Left ventricle myocardium superior (tissue), 1 donor: ENCODE measurements around the gene INPP5K. TPM values are rescaled to one million over a fixed set of nuclear protein-coding genes. Genes with fewer than 3 reads are reported as not detected.
"Not testable (repeated sequence)": the region's sequence is repeated elsewhere in the genome, so short reads cannot be mapped to it uniquely, and the experiment has no call there.

Experiments
- ATAC-seq: fragments of 200-7000 bp; cut with Tn5 transposase; one replicate; pipeline ENCODE4 v1.9.1; 2020; ENCODE audit warnings: mild to moderate bottlenecking, moderate library complexity
- DNase-seq: peaks from one replicate; pipeline ENCODE4 v3.0.0-alpha.2; 2020
- intact Hi-C: fragments of 100-400 bp; cut with micrococcal nuclease; formaldehyde crosslinking; loops from one replicate; pipeline ENCODE4 v1.11.0; 2022
- long read RNA-seq: library from polyadenylated mRNA; unstranded; transcript quantifications from one replicate; pipeline ENCODE4 v2.0.0, GENCODE V29; 2021
- total RNA-seq: library from RNA; stranded (reverse); fragmentation: NEBNext Ultra II Directional; extraction: Animal tissue kit (Norgen Biotek cat#: 25700); gene quantifications from one replicate; pipeline ENCODE4 v1.2.1, GENCODE V29; 2021
- donor health status: DM: no; HTN: yes; CAD: no; lungs with severe emphysema.

Gene INPP5K
- total RNA-seq: 39.1 TPM
- long read RNA-seq, transcript INPP5K-204 (12 exons, 2,988 nt): major isoform, 49 of 87 reads
- long read RNA-seq, partial matches to known transcripts: 17 of 87 reads
- long read RNA-seq, other reads (novel, unspliced or antisense): 16 of 87 reads

DNA sequence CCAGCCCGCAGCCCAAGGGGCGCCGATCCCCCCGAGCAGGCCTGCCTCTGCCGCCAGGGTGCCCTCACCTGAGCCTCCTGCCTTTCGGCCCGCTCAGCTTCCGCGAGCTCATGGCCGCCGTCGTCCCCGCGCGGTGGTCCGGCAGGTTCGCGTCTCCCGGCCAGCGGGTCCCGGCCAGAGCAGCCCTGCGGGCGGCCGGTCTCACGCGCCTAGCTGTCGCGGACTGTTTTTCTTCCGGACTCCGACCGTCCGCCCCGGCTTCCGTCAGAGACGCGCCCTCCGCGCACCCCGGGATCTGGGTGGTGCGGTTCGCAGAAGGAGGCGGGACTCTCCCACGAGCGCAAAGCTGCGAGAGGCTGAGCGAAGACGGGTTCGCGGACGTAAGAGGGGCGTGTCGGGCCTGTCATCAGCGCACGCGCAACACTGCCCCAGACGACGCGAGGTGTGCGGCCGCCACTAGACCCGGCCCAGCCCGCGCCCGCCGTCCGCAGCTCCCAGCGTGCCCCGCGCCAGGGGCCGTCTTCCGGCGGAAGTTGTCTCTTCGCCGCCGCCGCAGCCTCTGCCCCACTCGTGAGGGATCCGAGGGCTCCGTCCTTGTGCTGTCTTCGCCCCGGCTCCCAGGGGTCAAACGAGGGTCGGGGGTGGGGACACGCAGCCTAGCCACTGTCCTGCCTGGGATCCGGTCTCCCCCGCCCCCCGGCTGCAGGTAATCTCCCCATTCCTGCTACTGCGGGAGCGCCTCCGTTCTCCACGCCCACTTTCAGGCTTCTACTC lies at the start of gene INPP5K:
TSS of gene INPP5K (minus strand) at position 225 of the 774 bp plus-strand sequence. CDS start at position 112, 113 bp downstream.
- DNase-seq: peak; percentile 99
- ATAC-seq: peak; percentile 95
- intact Hi-C loops: loop anchor here (10.0 kb wide), 1 partner anchor 152 kb away; no protein-coding TSS in a partner anchor

DNA sequence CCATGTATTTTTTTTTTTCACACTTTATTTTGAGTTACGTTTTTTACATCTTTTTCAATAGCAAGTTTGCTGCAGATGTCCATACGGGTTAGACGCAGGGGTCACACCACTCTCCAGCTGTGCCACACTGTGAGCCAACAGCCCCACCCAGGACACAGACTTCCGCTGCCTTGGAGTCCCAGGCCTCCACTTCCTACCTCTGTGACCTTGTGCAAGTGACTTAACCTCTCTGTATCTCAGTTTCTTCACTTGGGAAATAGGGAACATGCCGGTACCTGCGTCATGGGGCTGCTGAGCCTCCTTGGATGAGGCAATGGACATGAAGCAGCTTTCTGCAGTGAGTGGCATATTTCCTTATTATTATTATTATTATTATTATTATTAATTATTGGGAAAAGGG lies 49.5 kb upstream of the INPP5K start:
- ATAC-seq (no peak), DNase-seq (no peak)
- intact Hi-C loops: no loop called here

DNA sequence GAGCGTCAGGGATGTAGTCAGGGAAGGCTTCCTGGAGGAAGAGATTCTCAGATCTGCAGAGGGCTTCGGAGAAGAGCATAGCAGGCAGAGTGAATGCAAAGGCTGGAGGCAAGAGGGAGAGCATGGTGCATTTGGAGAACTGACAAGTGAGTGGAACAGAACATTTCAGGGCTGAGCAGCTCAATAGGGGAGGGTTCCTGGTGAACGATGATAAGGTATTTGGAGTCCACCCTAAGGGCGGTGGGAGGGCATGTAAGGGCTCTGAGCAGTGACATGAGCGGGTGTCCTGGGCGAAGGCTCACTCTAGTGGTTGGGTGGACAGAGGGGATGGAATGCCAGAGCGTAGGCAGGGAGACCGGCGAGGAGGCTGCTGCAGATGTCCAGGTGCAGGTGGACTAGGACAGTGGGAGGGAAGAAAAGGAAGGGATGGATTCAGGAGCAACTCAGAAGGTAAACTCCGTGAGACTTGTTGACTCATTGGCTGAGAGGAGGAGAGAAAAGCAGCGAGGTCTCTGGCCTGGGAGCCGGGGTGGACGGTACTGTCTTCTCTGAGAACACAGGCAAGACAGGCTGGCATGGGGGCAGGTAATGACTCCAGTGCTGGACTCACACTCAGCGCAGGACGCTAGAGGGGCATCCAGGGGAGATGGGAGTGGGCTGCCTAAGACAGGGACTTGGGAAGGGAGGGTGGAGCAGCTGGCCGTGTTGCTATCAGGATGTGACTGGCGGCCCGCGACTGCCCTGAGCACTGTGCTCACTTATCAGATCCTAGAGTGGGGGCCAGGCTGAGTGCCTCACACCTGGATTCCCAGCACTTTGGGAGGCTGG lies 47.6 kb upstream of the INPP5K start:
- DNase-seq: no peak
- no peak for ATAC-seq
- intact Hi-C loops: no loop called here

DNA sequence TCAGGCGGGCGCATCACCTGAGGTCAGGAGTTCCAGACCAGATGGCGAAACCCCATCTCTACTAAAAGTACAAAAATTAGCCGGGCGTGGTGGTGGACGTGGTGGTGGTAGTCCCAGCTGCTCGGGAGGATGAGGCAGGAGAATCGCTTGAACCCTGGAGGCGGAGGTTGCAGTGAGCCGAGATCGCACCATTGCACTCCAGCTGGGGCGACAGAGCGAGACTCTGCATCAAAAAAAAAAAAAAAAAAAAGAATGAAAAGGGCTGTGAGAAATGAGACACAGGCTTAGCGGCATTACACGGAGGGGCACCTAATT lies 47.0 kb upstream of the INPP5K start:
- ATAC-seq, DNase-seq, intact Hi-C loops: not testable (repeated sequence)

DNA sequence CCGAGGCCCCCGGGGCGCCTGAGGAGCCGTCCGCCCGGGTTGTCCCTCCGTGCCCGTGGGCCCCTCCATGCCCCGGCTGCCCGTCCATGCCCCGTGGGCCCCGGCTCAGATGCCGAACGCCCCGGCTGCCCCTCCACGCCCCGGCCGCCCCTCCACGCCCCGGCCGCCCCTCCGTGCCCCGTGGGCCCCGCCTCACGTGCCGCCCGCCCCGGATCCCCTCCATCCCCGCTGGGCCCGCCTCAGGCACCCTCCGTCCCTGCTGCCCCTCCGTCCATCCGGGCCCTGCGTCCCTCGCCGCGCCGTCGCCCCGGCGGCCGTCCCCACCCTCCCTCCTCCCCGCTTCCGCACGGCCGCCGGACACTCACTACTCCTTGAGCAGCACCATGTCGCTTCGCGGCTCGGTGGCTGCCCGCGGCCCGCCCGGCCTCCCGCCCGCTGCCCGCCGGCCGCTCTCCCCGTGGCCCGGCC lies 45.8 kb upstream of the INPP5K start:
- DNase-seq (no peak), ATAC-seq (peak; percentile 40)
- intact Hi-C loops: no loop called here

DNA sequence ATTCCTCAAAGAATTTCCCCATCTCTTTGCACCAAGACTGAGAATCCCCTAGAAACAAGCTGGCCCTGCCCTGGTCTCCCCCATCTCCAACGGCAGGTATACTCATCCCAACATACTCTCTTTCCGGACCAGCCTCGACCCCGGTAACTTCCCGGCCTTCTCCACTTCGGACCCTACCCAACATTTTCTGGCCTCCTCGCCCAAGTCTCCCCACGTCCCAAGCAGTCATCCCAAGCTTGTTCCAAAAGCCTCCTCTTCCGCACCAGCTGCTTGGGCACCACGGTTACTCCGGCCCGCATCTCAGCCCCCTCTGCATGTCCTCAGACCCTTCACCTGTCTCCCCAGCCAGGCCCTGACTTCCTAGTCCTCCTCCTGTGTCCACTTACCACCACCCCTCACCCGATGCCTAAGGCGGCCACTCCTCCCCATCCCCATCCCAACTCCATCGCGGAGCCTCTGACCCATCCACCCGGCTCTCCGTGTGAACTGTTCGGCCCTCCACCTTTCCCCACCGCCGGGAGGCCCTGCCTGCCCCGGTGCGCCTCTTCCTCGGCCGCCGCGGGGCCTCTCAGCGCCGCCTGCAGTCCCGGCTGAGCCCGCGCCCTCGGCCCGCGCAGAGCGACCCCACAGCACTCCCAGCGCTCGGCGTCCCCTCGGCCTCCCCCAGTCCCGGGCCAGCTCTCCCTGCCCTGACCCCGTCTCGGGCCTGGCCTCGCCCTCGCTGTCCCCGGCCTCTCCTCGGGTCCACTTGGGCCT lies 45.2 kb upstream of the INPP5K start:
- DNase-seq (peak; percentile 59), ATAC-seq (peak; percentile 43)
- intact Hi-C loops: no loop called here

DNA sequence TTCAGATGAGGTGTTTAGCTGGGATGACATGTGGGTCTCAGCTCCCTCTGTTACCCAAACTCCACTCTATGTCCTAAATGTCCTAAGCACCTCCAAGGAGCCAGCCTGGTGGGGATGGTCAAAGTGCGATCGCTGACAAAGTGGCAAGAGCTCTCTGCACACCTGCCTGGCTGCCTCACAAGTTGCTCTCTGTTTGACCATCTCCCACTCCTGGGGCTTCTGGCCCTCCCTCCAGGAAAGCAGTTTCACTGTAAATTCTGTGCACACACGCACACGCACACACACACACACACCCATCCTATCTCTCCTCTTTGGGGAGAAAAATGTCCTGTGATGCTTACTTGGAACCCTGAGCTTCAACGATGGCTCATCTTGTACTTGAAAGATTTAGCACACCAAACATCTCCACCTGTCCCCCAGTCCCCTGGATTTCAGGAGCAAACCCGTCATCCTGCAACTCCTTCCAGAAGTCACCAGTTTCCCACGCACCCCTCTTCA lies 44.5 kb upstream of the INPP5K start:
- no peak for ATAC-seq
- DNase-seq: no peak
- intact Hi-C loops: no loop called here

DNA sequence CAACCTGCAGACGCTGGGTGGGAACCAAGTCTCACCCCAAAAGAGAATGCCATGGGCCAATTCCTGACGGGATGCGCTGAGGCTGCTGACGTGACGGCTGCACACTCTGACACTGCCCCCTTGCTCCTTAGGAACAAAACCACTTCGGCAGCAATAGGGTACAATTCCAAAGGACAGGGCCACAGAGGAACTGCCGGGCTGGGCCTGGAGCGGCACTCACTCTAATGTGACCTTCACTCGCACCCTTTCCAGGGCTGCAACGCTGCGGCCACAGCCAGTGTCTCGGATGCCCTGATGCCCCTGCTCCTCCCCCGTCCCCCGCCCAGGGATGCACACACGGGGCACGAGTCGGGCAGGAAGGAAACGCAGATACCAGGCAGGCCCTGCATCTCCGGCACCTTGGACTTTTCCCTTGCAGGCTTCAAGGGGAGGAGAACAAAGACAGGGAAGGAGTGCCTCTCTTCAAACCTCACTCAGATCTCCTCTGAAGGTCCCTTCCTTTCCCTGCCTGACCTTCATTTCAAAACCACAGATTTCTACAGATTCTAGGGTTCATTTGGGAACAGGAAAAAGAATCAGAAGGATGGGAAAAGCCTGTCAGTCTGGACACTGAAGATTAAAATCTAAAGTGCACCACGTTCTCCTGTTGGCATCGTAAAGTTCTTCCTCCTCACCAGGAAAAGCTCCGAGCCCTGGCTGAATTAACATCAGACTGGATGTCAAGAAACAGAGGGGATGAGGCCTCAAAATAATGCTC lies 43.9 kb upstream of the INPP5K start:
- no peak for DNase-seq
- ATAC-seq: no peak
- intact Hi-C loops: no loop called here

DNA sequence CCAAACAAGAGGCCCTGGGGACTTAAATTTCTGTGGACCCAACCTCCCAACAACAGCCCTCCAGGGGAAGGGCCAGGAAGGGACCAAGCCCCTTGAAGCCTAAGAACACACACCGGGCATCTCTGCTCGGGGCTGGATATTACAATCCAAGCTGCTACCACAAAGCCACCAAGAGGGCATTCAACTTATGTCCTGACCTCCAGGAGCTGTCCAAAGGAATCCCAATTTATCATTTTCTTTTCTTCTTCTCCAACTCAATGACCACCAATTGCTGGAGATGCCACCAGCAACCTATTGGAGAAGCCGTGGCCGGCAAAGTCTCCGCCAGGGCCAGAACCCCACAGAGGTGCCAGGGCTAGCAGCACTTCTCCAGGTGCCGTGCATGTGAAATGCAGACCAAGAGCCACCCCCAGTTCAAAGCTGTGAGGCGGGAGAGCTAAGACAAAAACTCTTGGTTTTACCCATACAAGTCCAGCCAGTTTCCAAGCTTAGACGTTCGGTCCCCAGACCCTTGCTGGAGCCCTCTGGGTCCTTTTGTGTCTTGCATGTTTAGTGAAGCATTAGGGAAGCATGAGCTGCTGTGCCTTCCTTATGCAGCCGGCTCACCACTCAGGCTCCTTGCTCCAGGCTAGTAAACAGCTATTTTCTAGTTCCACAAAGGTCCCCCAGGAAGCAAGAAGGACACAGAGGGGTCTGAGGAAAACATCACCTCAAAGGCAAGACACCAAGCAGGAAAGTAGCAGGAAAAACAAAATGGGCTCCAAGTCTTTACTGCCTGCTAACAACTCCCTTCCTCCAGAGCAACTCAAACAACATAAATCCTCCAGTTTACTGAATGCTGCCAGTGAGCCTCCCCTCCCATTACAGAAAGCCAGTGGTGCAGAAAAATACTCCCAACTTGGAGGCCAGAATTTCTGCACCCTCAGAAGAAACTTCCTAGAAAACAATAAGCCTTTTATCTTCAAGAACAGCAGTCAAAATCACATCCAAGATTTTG lies 42.9 kb upstream of the INPP5K start:
- intact Hi-C loops: no loop called here
- ATAC-seq (no peak), DNase-seq (peak; percentile 10)

DNA sequence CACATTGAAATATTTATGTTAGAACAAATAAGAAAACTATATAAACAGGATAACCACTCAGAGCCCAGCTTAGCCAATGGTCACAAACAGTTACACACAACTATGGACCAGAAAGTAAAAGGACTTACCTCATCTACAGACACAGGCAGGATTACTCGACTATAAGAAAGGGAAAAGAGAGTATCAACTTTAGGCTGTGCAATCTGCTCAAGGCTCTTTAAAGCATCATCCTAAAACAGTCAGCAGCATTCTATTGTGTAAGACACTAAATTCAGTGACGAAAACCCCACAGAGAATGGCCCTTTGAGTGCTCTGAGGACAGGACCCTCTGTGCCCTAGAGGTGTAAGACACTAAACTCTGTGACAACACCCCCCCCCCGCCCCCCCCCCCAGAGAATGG lies 42.0 kb upstream of the INPP5K start:
- intact Hi-C loops: no loop called here
- DNase-seq (no peak), ATAC-seq (no peak)

DNA sequence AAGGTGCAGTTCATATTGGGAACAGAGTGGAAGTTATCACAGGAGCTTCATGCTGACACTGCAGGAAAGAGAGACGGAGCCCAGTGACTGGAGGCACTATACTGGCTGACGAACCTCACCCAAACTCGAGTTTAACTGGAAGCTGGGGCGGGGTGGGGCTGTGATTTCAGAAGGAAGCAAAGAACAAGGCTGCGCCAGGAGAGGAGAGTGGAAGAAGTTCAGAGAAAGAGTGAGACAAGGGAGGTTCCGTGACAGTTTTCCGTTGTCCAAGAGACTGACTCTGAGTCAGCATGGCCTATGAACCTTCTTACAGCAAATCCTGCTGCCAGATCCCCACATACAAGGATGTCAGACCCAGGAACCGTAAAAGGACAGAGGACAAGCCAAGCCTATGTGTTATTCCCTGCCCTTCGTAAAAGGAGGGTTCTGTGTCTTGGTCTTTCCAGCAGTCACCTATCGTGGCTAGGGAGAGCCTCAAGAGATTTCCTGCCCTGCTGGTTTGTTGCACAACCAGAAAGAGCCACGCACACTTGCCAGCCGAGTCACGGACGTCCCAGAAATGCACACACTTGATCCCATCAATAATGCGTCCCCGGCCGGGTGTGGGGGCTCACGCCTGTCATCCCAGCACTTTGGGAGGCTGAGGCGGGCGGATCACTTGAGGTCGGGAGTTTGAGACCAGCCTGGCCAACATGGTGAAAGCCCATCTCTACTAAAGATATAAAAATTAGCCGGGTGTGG lies 41.1 kb upstream of the INPP5K start:
- intact Hi-C loops: no loop called here
- DNase-seq (no peak), ATAC-seq (no peak)

DNA sequence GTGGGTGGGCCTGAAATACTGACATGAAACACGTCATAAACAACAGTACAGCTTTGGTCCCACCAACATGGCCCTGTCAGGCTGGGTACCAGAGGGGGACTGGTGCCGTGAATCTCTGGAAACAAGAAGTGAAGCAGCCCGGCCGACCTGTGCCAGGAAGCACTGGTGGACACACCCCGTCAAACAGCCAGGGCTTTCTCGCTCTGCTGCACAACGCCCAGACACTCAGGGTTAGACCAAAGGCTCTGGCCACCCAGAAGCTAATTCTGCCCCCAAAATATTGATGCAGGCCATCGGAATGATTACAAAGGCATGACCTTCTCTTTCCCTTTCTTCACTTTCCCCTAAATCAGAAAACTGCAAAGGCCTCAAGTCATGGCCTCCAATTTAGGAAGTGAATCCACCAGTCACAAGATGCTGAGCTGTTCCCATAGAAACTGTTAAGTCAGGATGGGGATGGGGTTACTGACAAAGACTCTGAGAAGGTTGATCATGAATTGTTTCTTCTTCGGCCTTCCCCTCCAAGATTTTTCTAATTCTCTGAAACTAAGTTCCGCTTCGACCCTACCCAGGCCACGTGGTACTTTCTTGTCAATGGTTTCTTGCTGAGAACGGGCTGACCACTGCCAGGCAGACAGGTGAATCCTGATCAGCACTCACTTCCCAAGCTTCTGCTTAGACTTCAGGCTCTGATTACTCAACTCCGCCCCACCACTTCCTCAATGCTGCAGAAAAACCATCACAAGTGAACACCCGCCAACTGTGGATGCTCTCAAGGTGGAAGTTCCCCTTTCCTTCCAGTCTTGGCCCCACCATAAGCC lies 39.4 kb upstream of the INPP5K start:
- no peak for DNase-seq

DNA sequence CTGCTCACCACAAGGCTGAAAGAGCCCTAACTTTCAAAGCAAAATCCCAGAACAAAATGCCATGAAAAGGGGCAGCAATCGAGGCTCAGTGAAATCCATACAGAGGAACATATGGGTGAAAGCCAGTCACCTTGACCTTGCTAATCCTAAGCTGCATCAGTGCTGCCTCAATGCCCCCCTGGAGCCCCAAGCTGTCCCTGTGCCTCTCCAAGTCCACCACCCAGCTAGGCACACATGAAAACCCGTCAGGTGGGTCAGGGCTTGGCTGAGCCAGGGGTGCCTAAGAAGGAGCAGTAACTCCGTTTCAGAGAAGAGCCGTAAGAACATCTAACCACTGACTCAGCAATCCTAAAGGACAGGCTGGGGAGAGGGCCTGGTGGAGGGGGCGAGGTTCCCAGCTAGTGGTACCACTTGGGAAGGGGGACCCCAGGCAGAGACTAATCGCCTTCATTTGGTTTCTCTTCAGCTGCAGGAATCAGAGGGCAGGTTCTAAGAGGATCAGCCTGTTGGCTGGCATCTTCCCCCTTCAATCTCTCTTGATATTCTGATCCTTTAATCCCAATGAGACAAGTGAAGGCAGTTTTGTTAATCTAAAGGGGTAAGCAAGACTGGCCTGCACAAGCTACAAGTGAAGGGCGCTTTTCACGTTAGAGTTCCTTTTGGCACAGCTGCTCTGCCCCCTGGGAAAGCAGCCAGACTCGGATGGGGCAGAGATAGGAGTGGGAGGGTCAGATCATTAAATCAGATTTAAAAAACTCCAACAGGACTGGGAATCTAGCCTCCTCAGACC lies 38.5 kb upstream of the INPP5K start:
- intact Hi-C loops: no loop called here
- ATAC-seq (no peak), DNase-seq (no peak)

More for the DNA sequence above, 39.4 kb upstream of the INPP5K start:
- ATAC-seq: peak; percentile 7
- intact Hi-C loops: no loop called here

DNA sequence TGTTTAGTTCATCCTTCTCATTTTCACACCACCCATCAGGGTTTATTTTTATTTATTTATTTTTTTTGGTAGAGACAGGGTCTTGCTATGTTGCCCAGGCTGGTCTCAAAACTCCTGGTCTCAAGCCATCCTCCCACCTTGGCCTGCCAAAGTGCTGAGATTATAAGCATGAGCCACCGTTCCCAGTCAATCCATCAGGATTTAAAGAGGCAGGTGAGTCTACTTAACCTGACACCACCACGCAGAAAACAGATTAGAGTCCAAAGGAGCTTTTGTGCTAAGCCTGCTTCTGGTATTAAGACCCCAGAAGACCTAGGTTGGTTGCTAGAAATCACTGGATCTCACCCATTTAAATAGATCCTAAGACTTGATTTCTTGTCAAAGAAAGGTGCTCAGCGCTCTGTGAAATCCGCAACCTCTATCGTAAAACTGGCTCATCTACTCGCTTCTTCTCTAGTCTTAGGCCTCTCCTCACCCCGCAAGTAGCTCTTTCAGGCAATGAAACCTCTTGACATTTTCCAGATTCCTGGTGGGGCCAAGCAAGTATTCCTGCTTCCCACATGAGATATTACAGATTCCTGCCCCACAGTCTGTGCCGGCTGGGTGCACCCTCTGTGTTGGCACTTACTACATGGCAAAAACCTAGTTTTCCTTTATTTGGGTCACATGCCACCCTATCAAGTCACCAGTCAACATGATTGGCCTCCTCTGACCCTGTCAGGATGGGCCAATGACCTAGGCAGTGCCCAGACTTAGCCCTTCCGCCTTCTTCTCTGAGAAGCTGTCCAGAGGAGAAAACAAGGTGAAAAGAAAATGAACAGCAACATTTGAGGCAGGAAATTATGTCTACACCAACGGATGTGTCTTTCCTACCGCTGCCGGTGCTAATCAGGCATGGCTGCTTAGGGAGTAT lies 37.2 kb upstream of the INPP5K start:
- no peak for DNase-seq
- intact Hi-C loops: no loop called here
- no peak for ATAC-seq
